ENCODE results near the gene ITM2A. TPM values are rescaled to one million over a fixed set of nuclear protein-coding genes. Genes with fewer than 3 reads are reported as not detected.
A peak's percentile ranks its signal among the peaks of the same experiment; 100 is the strongest.

Gene ITM2A
- total RNA-seq, result 9.3 and 13.3 TPM in 2 replicates

DNA sequence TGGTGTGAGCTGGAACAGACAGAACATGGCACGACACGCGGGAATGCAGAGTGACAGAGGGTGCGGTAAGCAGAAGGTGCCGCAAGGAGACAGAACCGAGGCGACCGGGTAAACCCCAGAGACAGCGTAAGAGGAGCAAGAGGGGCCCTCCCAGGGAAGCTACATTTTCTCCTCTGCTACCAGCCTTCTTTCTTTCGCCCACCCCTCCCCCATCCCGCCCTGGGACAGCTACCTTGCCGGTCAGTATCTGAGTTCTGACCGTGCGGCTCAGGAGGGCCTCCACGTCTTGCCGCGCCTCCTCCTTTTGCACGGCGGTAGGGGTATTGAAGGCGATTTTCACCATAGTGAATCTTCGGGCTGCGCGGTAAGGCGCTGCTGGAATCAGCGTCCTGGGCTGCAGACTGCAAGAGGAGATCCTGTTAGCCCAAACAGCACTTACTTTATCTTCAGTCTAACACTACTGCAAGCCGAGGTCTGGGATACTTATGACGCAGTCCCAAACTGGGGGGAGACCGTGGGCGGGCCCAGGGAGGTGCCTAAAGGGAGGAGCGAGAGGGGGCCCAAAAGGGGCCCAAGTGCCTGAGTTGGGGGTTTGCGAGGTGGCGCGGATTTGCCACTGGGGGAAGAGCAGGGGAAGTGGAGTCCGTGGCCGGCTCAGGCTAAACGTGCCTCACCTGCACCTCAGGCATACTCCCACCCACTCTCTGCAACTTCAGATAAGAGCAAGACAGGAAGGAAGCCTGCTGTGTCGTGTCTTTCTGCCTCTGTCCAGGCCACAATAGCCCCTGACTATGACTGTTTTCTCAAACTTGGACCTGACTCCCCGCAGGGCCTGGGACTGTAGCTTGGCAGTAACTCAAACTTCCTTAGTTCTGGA lies at the start of gene ITM2A:
ITM2A (minus strand) TSS at position 462 of the 877 bp plus-strand sequence; CDS start at position 343, 119 bp downstream.
- ChIA-PET CTCF (no interaction called here), POLR2A (no interaction called here)
- H3K27ac Mint-ChIP-seq, result peak within 1 kb of the TSS; percentile 86
- no peaks in the 10 kb centered on the region for H3K9me3 Mint-ChIP-seq
- peak within 1 kb of the TSS; percentile 92 for H3K4me3 Mint-ChIP-seq
- DNase-seq (peak; percentile 29), ATAC-seq (ENCODE audit: low read depth) (peak; percentile 81)
- TF ChIP-seq, protein P1, sequence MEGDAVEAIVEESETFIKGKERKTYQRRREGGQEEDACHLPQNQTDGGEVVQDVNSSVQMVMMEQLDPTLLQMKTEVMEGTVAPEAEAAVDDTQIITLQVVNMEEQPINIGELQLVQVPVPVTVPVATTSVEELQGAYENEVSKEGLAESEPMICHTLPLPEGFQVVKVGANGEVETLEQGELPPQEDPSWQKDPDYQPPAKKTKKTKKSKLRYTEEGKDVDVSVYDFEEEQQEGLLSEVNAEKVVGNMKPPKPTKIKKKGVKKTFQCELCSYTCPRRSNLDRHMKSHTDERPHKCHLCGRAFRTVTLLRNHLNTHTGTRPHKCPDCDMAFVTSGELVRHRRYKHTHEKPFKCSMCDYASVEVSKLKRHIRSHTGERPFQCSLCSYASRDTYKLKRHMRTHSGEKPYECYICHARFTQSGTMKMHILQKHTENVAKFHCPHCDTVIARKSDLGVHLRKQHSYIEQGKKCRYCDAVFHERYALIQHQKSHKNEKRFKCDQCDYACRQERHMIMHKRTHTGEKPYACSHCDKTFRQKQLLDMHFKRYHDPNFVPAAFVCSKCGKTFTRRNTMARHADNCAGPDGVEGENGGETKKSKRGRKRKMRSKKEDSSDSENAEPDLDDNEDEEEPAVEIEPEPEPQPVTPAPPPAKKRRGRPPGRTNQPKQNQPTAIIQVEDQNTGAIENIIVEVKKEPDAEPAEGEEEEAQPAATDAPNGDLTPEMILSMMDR (IDR thresholded peaks at IDR 0.05), result no peak
- H3K27me3 Mint-ChIP-seq, result no peaks in the 10 kb centered on the region
- H3K36me3 Mint-ChIP-seq (ENCODE audit: low read depth), result peaks cover 13% of the 10 kb centered on the region
- H3K4me1 Mint-ChIP-seq, result peaks cover 29% of the 10 kb centered on the region
- intact Hi-C loops (cut with micrococcal nuclease), result loop anchor here (5.0 kb wide), 1 partner anchor 85 kb away; no protein-coding TSS in a partner anchor

DNA sequence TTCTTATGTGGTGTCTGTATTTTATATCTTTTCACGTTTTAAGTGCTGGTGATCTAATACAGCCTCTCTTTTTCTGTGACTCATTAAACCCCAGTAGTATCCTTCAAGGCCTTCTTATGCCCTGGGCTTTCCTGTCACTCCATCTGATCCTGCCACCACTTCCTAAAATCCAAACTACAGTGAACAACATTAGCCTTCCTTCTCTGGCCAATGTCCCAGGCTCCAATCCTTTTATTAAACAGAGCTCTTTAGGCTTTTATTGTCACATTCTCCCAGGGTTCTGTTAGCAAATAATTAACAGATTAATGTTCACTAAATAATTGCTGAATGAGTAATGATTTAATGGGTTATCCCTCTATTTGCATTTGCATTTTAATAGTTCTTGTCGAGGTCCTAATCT lies 47.9 kb upstream of the ITM2A start:
- intact Hi-C loops (cut with micrococcal nuclease), result loop anchor here (10.0 kb wide), 1 partner anchor 1280 kb away; the partner anchor contains the start of gene TAF9B
- H3K36me3 Mint-ChIP-seq (ENCODE audit: low read depth), result no peaks in the 10 kb centered on the region
- POLR2A ChIA-PET, result no interaction called here
- no peaks in the 10 kb centered on the region for H3K4me1 Mint-ChIP-seq
- TF ChIP-seq, protein P1 (IDR thresholded peaks at IDR 0.05), result no peak
- H3K27ac Mint-ChIP-seq, result no peak overlapping the region
- ATAC-seq (ENCODE audit: low read depth) (no peak), DNase-seq (no peak)
- CTCF ChIA-PET, result no interaction called here
- no peak overlapping the region for H3K4me3 Mint-ChIP-seq
- H3K9me3 Mint-ChIP-seq, result no peaks in the 10 kb centered on the region
- no peaks in the 10 kb centered on the region for H3K27me3 Mint-ChIP-seq

- Mint-ChIP-seq H3K4me3 (no peak overlapping the region), H3K27me3 (no peaks in the 10 kb centered on the region), H3K9me3 (no peaks in the 10 kb centered on the region), H3K36me3 (ENCODE audit: low read depth) (no peaks in the 10 kb centered on the region), H3K4me1 (no peaks in the 10 kb centered on the region), H3K27ac (no peak overlapping the region)
- TF ChIP-seq, protein P1 (IDR thresholded peaks at IDR 0.05), result no peak
- no peak for DNase-seq
- CTCF ChIA-PET, result interaction anchor here (1.5 to 1.7 kb wide), 2 partner anchors 332 to 859 kb away, joined by 9 to 14 read pairs; no protein-coding TSS in a partner anchor
- POLR2A ChIA-PET, result no interaction called here
- no peak for ATAC-seq (ENCODE audit: low read depth)
- intact Hi-C loops (cut with micrococcal nuclease), result loop anchor here (1.0 to 10.0 kb wide), 3 partner anchors 332 to 1279 kb away; partner anchors contain the start of gene TAF9B
These were observed 46.8 kb upstream of the ITM2A start for GRCh38 chrX:79413963-79414362.

GRCh38 chrX:79412972-79413371 lies 45.8 kb upstream of the ITM2A start:
- ChIA-PET POLR2A (no interaction called here), CTCF (interaction anchor here (1.5 to 1.7 kb wide), 3 partner anchors 141 to 858 kb away, joined by 5 to 14 read pairs (median 9); no protein-coding TSS in a partner anchor)
- no peaks in the 10 kb centered on the region for H3K36me3 Mint-ChIP-seq (ENCODE audit: low read depth)
- peaks cover under 1% of the 10 kb centered on the region for H3K4me1 Mint-ChIP-seq
- H3K4me3 Mint-ChIP-seq, result peak overlapping the region; percentile 11
- no peak for DNase-seq
- intact Hi-C loops (cut with micrococcal nuclease), result loop anchor here (1.0 to 10.0 kb wide), 3 partner anchors 331 to 1278 kb away; partner anchors contain the start of gene TAF9B
- TF ChIP-seq, protein P1 (IDR thresholded peaks at IDR 0.05), result no peak
- H3K27ac Mint-ChIP-seq, result no peak overlapping the region
- no peaks in the 10 kb centered on the region for H3K9me3 Mint-ChIP-seq
- H3K27me3 Mint-ChIP-seq, result no peaks in the 10 kb centered on the region
- no peak for ATAC-seq (ENCODE audit: low read depth)

DNA sequence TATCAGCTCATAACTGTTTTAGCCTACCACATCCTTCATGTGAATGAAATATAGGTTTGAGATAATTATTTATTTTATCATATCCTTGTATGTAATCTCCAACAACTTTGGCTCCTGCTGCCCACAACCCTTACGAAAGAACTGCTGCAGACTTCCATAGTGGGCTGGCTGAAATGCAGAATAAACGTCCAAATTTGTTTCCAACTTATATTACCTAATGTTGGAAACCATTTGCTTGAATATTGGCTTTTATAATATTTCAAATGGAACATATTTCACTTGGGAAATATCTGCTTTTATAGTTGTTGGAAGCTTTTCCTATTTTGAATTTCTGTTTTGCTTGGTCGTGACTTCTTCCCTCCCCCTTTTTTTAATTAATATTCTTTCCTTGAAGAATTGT lies 45.0 kb upstream of the ITM2A start:
- Mint-ChIP-seq H3K9me3 (no peaks in the 10 kb centered on the region), H3K27ac (no peak overlapping the region), H3K4me3 (no peak overlapping the region), H3K27me3 (no peaks in the 10 kb centered on the region), H3K36me3 (ENCODE audit: low read depth) (no peaks in the 10 kb centered on the region), H3K4me1 (peaks cover 4% of the 10 kb centered on the region)
- ATAC-seq (ENCODE audit: low read depth) (no peak), DNase-seq (no peak)
- TF ChIP-seq, protein P1 (IDR thresholded peaks at IDR 0.05), result no peak
- intact Hi-C loops (cut with micrococcal nuclease), result loop anchor here (10.0 kb wide), 1 partner anchor 1277 kb away; the partner anchor contains the start of gene TAF9B
- POLR2A ChIA-PET, result no interaction called here
- CTCF ChIA-PET, result interaction anchor here (1.5 to 1.7 kb wide), 3 partner anchors 140 to 857 kb away, joined by 5 to 14 read pairs (median 9); no protein-coding TSS in a partner anchor

All from activated B cell treated with CpG ODN at 0.5 μM for 24 hours (primary cell).